Measurements from ENCODE around the gene USP17L21.
"Not testable (repeated sequence)": the region's sequence is repeated elsewhere in the genome, so short reads cannot be mapped to it uniquely, and the experiment has no call there.

USP17L21 gene

DNA sequence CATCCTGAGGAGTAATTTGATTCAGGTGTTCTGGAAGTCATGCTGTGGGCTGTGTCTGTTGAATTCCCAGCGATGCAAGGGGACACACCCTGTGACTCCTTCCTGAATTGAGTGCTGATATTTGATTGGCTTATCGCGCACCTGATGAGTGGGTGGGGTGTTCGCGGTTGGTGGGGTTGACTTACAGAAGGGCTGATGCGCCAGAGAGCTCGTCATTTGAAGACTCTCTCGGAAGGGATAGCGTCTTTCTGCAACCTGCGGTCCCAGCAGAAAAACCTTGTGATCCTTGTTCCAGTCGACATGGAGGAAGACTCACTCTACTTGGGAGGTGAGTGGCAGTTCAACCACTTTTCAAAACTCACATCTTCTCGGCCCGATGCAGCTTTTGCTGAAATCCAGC, at the start of gene USP17L21:
Gene USP17L21 (plus strand): TSS at position 301 of the 400 bp plus-strand sequence. CDS start 0 bp downstream, at position 301.
- not testable (repeated sequence) for DNase-seq

DNA sequence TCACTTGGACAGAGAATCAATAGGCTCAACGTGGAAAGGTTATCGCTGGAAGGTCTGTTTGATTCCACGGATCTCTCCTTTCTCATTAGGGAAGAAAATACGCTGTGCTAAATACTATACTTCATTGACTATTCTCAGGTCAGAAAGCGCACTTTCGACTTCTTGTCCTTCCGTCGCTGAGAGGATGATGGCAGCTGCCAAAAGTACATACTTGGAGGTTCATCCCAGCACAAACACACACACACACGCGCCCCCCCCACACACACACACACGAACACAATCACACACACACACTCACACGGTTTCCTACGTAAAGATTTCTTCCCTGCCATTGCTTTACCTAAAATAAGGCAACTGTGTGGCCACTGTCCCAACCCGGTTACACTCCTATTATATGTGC, 48.0 kb upstream of the USP17L21 start:
- not testable (repeated sequence) for DNase-seq

DNA sequence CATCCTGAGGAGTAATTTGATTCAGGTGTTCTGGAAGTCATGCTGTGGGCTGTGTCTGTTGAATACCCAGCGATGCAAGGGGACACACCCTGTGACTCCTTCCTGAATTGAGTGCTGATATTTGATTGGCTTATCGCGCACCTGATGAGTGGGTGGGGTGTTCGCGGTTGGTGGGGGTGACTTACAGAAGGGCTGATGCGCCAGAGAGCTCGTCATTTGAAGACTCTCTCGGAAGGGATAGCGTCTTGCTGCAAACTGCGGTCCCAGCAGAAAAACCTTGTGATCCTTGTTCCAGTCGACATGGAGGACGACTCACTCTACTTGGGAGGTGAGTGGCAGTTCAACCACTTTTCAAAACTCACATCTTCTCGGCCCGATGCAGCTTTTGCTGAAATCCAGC, 47.6 kb upstream of the USP17L21 start, which contains the start of gene USP17L11:
Gene USP17L11 (plus strand): TSS at position 301 of the 400 bp plus-strand sequence. CDS start 0 bp downstream, at position 301.
- DNase-seq: not testable (repeated sequence)

- DNase-seq: not testable (repeated sequence)
Measured at GRCh38 chr4:9219852-9220251, 42.8 kb upstream of the USP17L21 start, which contains the start of gene USP17L12. Gene USP17L12 (plus strand): TSS chr4:9220152. CDS start chr4:9220152, 0 bp downstream.

DNA sequence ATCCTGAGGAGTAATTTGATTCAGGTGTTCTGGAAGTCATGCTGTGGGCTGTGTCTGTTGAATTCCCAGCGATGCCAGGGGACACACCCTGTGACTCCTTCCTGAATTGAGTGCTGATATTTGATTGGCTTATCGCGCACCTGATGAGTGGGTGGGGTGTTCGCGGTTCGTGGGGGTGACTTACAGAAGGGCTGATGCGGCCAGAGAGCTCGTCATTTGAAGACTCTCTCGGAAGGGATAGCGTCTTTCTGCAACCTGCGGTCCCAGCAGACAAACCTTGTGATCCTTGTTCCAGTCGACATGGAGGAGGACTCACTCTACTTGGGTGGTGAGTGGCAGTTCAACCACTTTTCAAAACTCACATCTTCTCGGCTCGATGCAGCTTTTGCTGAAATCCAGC, 38.1 kb upstream of the USP17L21 start, which contains the start of gene USP17L13:
Gene USP17L13 (plus strand): TSS at position 301 of the 400 bp plus-strand sequence. CDS start 0 bp downstream, at position 301.
- not testable (repeated sequence) for DNase-seq

GRCh38 chr4:9230249-9230648, 32.4 kb upstream of the USP17L21 start:
- not testable (repeated sequence) for DNase-seq

DNA sequence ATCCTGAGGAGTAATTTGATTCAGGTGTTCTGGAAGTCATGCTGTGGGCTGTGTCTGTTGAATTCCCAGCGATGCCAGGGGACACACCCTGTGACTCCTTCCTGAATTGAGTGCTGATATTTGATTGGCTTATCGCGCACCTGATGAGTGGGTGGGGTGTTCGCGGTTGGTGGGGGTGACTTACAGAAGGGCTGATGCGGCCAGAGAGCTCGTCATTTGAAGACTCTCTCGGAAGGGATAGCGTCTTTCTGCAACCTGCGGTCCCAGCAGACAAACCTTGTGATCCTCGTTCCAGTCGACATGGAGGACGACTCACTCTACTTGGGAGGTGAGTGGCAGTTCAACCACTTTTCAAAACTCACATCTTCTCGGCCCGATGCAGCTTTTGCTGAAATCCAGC, 28.6 kb upstream of the USP17L21 start, which contains the start of gene USP17L15:
Gene USP17L15 (plus strand): TSS at position 301 of the 400 bp plus-strand sequence. CDS start 0 bp downstream, at position 301.
- DNase-seq: not testable (repeated sequence)

GRCh38 chr4:9238461-9238860, 24.2 kb upstream of the USP17L21 start:
- not testable (repeated sequence) for DNase-seq

DNA sequence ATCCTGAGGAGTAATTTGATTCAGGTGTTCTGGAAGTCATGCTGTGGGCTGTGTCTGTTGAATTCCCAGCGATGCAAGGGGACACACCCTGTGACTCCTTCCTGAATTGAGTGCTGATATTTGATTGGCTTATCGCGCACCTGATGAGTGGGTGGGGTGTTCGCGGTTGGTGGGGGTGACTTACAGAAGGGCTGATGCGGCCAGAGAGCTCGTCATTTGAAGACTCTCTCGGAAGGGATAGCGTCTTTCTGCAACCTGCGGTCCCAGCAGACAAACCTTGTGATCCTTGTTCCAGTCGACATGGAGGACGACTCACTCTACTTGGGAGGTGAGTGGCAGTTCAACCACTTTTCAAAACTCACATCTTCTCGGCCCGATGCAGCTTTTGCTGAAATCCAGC, 19.1 kb upstream of the USP17L21 start, which contains the start of gene USP17L17:
Gene USP17L17 (plus strand): TSS at position 301 of the 400 bp plus-strand sequence. CDS start 0 bp downstream, at position 301.
- DNase-seq: not testable (repeated sequence)

GRCh38 chr4:9247953-9248680, 14.6 kb upstream of the USP17L21 start, which contains the start of gene USP17L18:
Gene USP17L18 (plus strand): TSS chr4:9248630. CDS start chr4:9248630, 0 bp downstream.
- not testable (repeated sequence) for DNase-seq

DNA sequence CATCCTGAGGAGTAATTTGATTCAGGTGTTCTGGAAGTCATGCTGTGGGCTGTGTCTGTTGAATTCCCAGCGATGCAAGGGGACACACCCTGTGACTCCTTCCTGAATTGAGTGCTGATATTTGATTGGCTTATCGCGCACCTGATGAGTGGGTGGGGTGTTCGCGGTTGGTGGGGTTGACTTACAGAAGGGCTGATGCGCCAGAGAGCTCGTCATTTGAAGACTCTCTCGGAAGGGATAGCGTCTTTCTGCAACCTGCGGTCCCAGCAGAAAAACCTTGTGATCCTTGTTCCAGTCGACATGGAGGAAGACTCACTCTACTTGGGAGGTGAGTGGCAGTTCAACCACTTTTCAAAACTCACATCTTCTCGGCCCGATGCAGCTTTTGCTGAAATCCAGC, 9.6 kb upstream of the USP17L21 start, which contains the start of gene USP17L19:
Gene USP17L19 (plus strand): TSS at position 301 of the 400 bp plus-strand sequence. CDS start 0 bp downstream, at position 301.
- not testable (repeated sequence) for DNase-seq

- DNase-seq: not testable (repeated sequence)
Measured at GRCh38 chr4:9257824-9258223, 4.8 kb upstream of the USP17L21 start, which contains the start of gene USP17L20. Gene USP17L20 (plus strand): TSS chr4:9258124. CDS start chr4:9258124, 0 bp downstream.

DNA sequence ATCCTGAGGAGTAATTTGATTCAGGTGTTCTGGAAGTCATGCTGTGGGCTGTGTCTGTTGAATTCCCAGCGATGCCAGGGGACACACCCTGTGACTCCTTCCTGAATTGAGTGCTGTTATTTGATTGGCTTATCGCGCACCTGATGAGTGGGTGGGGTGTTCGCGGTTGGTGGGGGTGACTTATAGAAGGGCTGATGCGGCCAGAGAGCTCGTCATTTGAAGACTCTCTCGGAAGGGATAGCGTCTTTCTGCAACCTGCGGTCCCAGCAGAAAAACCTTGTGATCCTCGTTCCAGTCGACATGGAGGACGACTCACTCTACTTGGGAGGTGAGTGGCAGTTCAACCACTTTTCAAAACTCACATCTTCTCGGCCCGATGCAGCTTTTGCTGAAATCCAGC, 4.6 kb downstream of the USP17L21 start, which contains the start of gene USP17L22:
Gene USP17L22 (plus strand): TSS at position 301 of the 400 bp plus-strand sequence. CDS start 0 bp downstream, at position 301.
- DNase-seq: not testable (repeated sequence)

- not testable (repeated sequence) for DNase-seq
Measured at GRCh38 chr4:9271719-9272118, 9.0 kb downstream of the USP17L21 start.
